Stimulated activated naive CD8-positive, alpha-beta T cell treated with anti-CD3 and anti-CD28 coated beads, Interleukin-15, Interleukin-2, amounts not matched to agents 100 U/mL and 50 U/mL, for 24 hours (primary cell): Measurements from ENCODE around the gene AOPEP.
"Not testable (repeated sequence)": the region's sequence is repeated elsewhere in the genome, so short reads cannot be mapped to it uniquely, and the experiment has no call there.

Experiments
- ATAC-seq: fragments of 150-1000 bp; cut with Tn5 transposase; one replicate; pipeline ENCODE4 v1.10.0; 2021
- DNase-seq: peaks from one replicate; pipeline ENCODE4 v3.0.0; 2021

The AOPEP gene

GRCh38 chr9:94870793-94871558, 144.5 kb downstream of the AOPEP start:
- ATAC-seq, result peak; percentile 47
- DNase-seq, result no peak

DNA sequence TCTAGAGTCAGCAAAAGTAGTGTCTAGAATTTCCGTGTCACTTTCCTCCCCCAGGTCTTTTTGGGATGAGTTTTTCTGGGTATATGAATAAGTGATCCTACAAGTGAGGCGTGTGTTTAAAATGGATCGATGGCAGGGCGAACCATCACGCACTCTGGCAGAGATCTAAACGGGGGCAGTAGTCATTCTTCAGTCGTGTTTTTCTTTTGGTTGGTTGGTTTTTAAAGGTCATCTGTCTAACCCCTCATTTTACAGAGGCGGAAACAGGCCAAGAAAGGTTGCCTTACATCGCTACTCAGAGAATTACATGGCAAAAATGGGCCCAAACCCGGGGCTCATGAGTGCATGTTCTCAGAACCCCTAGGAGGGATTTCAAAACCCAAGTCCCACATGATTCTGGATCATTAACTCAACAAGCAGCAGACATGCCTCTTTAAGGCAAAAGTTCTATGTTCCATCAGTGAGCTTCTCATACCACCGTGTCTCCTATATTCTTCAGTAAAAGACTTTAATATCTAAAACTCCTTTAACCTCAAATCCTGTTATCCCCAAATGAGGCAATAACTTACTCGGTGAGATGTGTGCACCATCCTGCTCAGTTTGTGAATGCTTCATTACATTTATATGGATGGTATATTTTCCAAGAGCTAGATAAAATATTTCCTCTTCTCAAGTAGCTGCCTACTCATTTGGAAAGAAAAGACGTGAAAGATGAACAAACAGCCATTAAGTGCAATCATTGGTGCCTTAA, 145.8 kb downstream of the AOPEP start:
- no peak for ATAC-seq
- DNase-seq, result no peak

DNA sequence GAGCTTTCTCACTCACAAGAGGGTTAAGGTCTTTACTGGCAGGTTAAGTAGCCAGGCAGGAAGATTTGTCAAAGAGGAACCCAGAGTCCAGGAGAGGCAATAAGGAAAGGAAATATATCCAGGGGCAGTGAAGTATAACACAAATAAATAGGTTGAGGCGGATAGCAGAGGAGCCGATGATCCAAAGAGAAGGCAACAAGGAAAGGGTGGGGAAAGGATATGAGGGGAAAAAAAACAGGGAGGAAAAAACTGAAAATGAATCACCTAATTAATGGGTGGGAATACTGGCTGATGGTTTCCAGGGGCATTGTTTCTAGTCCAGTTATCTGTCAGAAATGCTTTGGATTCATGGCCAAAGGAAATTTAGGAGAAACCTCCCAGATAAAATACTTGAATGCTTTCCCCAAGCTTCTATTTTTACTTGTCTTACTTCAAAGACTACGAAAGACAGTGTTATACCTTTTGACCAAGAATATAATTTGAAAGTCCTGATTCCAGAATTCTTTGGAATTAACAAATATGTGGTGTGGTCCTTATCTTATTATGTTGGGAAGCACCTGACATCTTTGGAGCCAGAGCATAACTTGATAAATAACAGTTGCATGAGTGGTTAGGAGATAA, 146.5 kb downstream of the AOPEP start:
- no peak for ATAC-seq
- DNase-seq, result no peak

DNA sequence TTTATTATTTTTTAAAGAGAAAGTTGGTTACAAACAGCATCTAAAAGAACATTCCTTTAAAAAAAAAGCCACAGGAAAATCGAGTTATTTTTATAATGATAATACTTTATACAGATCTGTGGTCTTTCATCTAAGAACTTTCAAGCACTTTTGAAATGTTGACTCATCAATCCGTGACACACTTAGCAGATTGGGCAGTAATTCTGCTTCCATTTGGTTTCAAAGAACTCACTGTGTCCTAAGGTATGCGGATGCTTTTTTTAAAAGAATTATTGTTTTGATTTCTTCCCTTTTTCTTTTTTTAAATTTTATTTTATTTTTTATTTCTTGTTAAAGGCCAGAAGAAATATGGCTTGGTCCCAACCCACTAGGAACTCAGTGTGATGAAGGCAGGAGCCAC, 147.8 kb downstream of the AOPEP start:
- no peak for DNase-seq

DNA sequence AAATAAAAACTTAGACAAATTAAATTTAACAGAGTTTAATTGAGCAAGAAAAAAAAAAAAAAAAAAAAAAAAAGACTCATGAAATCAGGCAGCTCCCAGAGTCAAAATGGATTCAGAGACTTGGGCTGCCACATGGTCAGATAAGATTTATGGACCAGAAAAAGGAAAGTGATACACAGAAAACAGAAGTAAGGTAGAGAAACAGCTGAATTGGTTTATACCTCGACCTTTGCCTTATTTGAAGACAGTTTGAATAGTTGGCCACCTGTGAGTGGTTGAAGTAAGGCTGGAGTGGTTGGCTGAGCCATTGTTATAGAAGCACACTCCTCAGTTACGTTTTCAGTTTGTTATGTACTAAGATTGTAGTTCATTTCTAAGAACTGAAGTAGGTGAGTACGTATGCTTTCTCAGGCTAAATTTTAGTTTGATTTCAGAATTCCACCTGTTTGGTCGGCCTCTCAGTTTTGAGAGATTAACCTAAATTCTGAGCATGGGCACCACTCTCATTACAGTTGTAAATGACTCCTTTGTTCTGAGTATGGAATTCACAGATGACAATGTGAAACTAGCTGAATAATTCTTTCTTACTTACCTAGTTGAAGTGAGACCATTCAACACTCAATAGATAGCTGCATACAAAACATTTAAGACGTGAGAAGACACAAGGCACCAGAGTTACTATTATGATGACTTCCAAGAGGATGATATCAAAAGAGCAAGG, 149.0 kb downstream of the AOPEP start:
- ATAC-seq (no peak), DNase-seq (no peak)

More for the DNA sequence above, 147.8 kb downstream of the AOPEP start:
- ATAC-seq, result no peak

DNA sequence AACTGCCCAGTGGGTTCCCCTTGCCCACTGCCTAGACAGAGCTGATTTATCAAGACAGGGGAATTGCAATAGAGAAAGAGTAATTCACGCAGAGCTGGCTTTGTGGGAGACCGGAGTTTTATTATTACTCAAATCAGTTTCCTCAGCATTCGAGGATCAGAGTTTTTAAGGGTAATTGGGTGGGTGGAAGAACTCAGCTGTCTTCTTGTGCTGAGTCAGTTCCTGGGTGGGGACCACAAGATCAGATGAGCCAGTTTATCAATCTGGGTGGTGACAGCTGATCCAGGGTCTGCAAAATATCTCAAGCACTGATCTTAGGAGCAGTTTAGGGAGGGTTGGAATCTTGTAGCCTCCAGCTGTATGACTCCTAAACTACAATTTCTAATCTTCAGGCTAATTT, 152.3 kb downstream of the AOPEP start:
- DNase-seq, result not testable (repeated sequence)
- ATAC-seq, result peak; percentile 77

DNA sequence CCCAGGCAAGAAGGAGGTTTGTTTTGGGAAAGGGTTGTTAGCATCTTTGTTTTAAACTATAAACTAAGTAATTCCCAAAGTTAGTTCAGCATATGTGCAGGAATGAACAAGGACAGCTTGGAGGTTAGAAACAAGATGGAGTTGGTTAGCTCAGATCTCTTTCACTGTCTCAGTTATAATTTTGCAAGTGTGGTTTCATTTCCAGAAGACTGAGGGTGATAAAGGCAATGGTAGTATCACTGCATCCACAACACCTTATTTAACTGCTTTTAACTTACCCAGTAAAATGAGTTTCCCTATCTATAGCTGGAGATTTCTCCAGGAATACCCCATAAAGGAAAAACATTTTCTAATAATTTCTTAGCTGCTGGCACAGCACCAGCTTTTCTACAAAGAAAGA, 152.7 kb downstream of the AOPEP start:
- DNase-seq (no peak), ATAC-seq (no peak)

DNA sequence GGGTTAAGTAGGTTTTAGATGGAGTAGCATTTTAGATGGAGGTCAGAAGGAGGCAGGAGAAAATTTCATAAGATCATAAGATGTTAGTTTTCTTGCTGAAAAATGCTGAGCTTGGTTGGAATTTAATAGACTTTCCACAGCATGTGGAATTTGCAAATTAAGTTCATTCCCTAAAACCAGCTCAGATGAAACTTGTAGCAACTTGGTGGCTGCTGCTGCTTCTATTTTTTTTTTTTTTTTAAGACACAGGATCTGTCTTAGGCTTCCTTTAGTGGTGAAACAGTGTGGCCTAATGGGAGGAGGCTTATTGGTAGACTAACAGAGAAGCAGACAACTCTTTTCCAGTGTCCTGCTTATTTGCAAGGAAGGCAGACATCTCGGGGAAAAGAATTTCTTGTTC, 154.5 kb downstream of the AOPEP start:
- DNase-seq (no peak), ATAC-seq (no peak)

GRCh38 chr9:94881454-94881853, 155.0 kb downstream of the AOPEP start:
- no peak for ATAC-seq

GRCh38 chr9:94881940-94882339, 155.4 kb downstream of the AOPEP start:
- no peak for DNase-seq

More at GRCh38 chr9:94881454-94881853, 155.0 kb downstream of the AOPEP start:
- no peak for DNase-seq

DNA sequence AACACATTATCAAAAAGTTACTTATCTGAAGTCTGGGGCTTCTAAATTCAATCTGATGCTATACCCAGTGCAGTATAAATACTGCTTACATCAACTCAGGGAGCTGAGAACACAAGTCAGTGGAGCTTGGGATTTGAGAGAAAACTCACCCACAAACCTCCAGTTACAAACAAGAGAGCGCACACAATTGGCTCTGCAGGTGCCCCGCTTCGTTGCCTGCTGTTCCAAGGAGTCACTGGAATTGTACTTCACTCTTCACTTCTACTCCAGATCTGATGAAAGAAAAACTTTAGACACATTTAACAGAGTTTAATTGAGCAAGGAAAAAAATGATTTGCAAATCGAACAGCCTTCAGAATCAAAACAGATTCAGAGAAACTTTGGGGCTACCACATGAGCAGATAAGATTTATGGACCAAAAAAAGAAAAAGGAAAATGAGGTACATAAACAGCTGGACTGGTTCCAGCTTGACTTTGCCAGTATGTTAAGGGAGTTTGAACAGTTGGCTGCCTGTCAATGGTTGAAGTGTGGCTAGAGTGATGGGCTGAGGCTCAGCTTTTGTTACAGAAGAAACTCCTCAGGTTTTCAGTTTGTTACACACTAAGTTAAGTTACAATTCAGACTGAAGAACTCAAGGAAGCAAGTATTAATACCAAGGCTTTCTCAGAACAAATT, 156.6 kb downstream of the AOPEP start:
- DNase-seq (no peak), ATAC-seq (no peak)

More at GRCh38 chr9:94881940-94882339, 155.4 kb downstream of the AOPEP start:
- peak; percentile 14 for ATAC-seq

GRCh38 chr9:94885854-94886447, 159.5 kb downstream of the AOPEP start:
- ATAC-seq (no peak), DNase-seq (no peak)

- ATAC-seq, result no peak
- DNase-seq, result no peak
Observed at GRCh38 chr9:94887721-94888120, 161.2 kb downstream of the AOPEP start.

DNA sequence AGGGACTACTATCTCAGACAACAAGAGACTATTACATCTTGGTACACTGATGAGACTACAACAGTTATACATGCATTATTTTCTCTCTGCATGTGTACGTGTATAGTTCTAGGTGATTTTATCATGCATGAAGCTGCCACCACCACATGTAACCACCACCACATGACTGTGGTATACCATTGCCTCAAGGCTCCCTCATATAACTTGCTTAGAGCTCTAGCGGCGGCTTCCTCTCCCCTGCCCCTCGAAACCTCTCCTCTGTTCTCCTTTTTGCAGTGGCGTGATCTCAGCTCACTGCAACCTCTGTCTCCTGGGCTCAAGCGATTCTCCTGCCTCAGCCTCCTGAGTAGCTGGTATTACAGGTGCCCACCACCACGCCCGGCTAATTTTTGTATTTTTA, 162.3 kb downstream of the AOPEP start:
- ATAC-seq, result no peak
- DNase-seq, result no peak

GRCh38 chr9:94889628-94890027, 163.1 kb downstream of the AOPEP start:
- ATAC-seq (no peak), DNase-seq (no peak)

GRCh38 chr9:94891183-94891582, 164.7 kb downstream of the AOPEP start:
- DNase-seq, result no peak
- ATAC-seq, result no peak

DNA sequence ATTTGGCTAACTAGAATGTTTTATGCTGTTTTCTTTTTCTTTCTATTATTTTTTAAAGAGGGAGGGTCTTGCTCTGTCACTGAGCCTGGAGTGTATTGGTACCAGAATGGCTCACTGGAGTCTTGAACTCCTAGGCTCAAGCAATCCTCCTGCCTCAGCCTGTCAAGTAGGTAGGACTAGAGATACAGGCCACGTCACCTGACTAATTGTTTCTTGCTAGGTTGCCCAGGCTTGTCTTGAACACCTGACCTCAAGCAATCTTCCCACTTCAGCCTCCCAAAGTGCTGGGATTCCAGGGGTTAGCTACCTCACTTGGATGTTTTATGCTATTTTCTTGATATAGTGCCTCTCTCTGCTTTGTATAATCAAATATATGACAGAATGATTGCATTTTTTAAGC, 166.2 kb downstream of the AOPEP start:
- DNase-seq, result no peak
- ATAC-seq, result no peak

DNA sequence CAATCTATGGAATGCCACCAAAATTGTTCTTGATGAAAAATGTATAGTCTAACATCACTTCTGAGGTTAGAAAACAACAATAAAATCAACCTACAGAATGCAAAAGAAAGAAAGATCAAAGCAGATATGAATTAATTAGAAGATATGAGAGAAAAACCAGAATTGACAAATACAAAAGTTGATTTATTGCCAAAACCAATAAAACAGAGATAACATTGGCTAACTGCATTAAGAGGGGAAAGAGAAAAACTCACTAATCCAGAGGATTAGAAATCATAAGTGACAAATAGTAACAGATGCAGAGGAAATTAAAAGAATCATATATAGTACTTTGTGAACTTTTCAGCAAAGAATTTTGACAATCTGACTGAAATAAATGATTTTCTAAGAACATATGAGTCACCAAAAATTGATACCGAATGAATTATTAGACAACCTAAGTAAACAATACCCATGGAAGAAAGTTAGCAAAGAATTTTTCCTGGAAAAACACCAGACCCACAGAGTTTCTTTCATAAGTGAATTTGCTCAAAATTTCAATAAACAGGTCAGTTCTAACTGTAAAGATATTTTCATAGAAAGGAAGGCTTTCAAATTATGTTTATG, 167.7 kb downstream of the AOPEP start:
- DNase-seq, result no peak
- ATAC-seq, result no peak

DNA sequence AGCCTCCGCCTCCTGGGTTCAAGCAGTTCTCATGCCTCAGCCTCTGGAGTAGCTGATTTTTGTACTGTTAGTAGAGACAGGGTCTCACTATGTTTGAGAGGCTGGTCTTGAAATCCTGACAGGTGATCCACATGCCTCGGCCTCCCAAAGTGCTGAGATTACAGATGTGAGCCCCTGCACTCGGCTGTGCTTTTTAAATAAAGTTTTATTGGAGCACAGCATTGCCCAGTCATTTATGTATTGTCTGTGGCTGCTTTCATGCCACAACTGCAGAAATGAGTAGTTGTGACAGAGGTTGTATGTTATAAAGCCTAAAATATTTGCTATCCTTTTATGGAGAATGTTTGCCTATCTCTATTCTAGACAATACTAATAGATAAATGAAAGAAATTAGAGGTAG, 169.2 kb downstream of the AOPEP start:
- DNase-seq (no peak), ATAC-seq (no peak)

GRCh38 chr9:94896512-94896911, 170.0 kb downstream of the AOPEP start:
- no peak for ATAC-seq
- DNase-seq, result no peak
